Natural killer cell (primary cell): ENCODE data around the gene CRB2. TPM values are rescaled to one million over a fixed set of nuclear protein-coding genes. Genes with fewer than 3 reads are reported as not detected.

Source experiments
- ATAC-seq, 3 donors: fragments of 150-1000 bp in 2 of 3; fragments of 200-7000 bp in 1 of 3; cut with Tn5 transposase; 1 replicate in 1 of 3; 2 replicates in 2 of 3; pipeline ENCODE4 v1.10.0; 2021; ENCODE audit warnings: mild to moderate bottlenecking in 2 of 3, moderate library complexity in 2 of 3
- DNase-seq, 2 donors: peaks; one replicate each; pipeline versions ENCODE4 v3.0.0 to v3.0.0-alpha.2; 2013 to 2021; ENCODE audit warnings: mixed read lengths in 1 of 2
- H3K27ac ChIP-seq: one replicate; pipeline ENCODE4 v1.5.1; 2013; ENCODE audit warnings: mild to moderate bottlenecking, low read length
- H3K27me3 ChIP-seq: one replicate; pipeline ENCODE4 v1.6.1; 2013; ENCODE audit warnings: low read length; ENCODE audit not compliant: control insufficient read depth, insufficient read depth
- H3K36me3 ChIP-seq: one replicate; pipeline ENCODE4 v1.6.1; 2013; ENCODE audit warnings: low read length; ENCODE audit not compliant: control insufficient read depth, insufficient read depth
- H3K4me1 ChIP-seq: one replicate; pipeline ENCODE4 v1.6.1; 2013; ENCODE audit warnings: low read length; ENCODE audit not compliant: control insufficient read depth, insufficient read depth
- H3K4me3 ChIP-seq: one replicate; pipeline ENCODE4 v1.5.1; 2013; ENCODE audit warnings: low read length
- H3K9me3 ChIP-seq: one replicate; pipeline ENCODE4 v1.6.1; 2013; ENCODE audit warnings: low read length; ENCODE audit not compliant: control insufficient read depth, insufficient read depth
- H3K27ac Mint-ChIP-seq, 2 donors: one replicate each; pipeline ENCODE4 v1.8.0; 2022; ENCODE audit warnings: mild to moderate bottlenecking in 2 of 2, mixed read lengths in 2 of 2, moderate library complexity in 1 of 2
- H3K27me3 Mint-ChIP-seq, 2 donors: one replicate each; pipeline ENCODE4 v1.8.0; 2022; ENCODE audit warnings: low read depth in 2 of 2, mixed read lengths in 2 of 2
- H3K36me3 Mint-ChIP-seq: one replicate; pipeline ENCODE4 v1.8.0; 2022; ENCODE audit warnings: mixed read lengths
- H3K4me1 Mint-ChIP-seq, 2 donors: one replicate each; pipeline ENCODE4 v1.8.0; 2022; ENCODE audit warnings: mixed read lengths in 2 of 2
- H3K4me3 Mint-ChIP-seq: one replicate; pipeline ENCODE4 v1.8.0; 2022; ENCODE audit warnings: mild to moderate bottlenecking, moderate library complexity, mixed read lengths
- H3K9me3 Mint-ChIP-seq, 2 donors: one replicate each; pipeline ENCODE4 v1.8.0; 2022; ENCODE audit warnings: mixed read lengths in 2 of 2
- WGBS: methylation state at CpG from one replicate; pipeline ENCODE4 v1.1.7; 2013; ENCODE audit warnings: missing lambda C conversion rate; ENCODE audit not compliant: insufficient coverage; 5-methylcytosine and 5-hydroxymethylcytosine counted together
- intact Hi-C: fragments of 100-400 bp; cut with micrococcal nuclease; formaldehyde crosslinking; loops from one replicate; pipeline ENCODE4 v1.14.2; 2022
- total RNA-seq, 4 donors: library from RNA; stranded (reverse); fragments of 120-200 nt in 1 of 4; gene quantifications; one replicate each; pipeline versions ENCODE4 v1.2.3 to v1.2.4, GENCODE V29; 2013 to 2022
- TF ChIP-seq, protein P1 (sequence below): fragments of 200-600 bp; IDR thresholded peaks from one replicate; pipeline ENCODE4 v1.8.0; 2022; ENCODE audit warnings: antibody characterized with exemption

Gene CRB2
- total RNA-seq, 3 donors from 2014 or later (not counting 1 experiment from before 2014, with no cell fraction given): not detected

DNA sequence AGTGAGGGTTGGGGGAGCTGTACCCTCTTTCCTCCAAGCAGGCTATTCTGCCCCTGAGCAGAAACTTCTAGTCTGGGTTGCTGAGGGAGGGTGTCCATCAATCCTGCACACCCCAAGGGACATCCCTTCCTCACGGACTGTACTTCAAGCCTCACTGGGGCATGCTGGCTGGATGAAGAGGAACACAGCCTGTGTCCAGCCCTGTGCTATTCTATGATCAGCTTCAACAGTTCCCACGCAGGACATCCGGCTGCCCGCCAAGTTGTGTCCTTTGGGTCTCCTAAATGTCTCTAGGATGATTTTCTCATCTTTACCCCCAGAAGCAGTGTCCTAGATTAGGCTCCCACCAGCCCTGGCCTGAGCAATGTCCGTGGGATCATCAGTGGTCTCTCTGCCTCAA, 68.1 kb downstream of the CRB2 start:
- Histone ChIP-seq H3K36me3 (no peaks in the 10 kb centered on the region), H3K4me1 (no peaks in the 10 kb centered on the region), H3K9me3 (no peaks in the 10 kb centered on the region), H3K4me3 (no peak overlapping the region), H3K27ac (no peak overlapping the region), H3K27me3 (no peaks in the 10 kb centered on the region)
- ATAC-seq (no peak), DNase-seq (no peak)
- TF ChIP-seq, protein P1, sequence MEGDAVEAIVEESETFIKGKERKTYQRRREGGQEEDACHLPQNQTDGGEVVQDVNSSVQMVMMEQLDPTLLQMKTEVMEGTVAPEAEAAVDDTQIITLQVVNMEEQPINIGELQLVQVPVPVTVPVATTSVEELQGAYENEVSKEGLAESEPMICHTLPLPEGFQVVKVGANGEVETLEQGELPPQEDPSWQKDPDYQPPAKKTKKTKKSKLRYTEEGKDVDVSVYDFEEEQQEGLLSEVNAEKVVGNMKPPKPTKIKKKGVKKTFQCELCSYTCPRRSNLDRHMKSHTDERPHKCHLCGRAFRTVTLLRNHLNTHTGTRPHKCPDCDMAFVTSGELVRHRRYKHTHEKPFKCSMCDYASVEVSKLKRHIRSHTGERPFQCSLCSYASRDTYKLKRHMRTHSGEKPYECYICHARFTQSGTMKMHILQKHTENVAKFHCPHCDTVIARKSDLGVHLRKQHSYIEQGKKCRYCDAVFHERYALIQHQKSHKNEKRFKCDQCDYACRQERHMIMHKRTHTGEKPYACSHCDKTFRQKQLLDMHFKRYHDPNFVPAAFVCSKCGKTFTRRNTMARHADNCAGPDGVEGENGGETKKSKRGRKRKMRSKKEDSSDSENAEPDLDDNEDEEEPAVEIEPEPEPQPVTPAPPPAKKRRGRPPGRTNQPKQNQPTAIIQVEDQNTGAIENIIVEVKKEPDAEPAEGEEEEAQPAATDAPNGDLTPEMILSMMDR: no peak
- intact Hi-C loops: no loop called here
- no peak overlapping the region for H3K27ac Mint-ChIP-seq
- no peak overlapping the region for H3K4me3 Mint-ChIP-seq
- no peaks in the 10 kb centered on the region for H3K36me3 Mint-ChIP-seq
- H3K9me3 Mint-ChIP-seq: no peaks in the 10 kb centered on the region
- H3K27me3 Mint-ChIP-seq: no peaks in the 10 kb centered on the region
- no peaks in the 10 kb centered on the region for H3K4me1 Mint-ChIP-seq
- WGBS: 98% methylated on average over 5 of the region's 5 CpGs

DNA sequence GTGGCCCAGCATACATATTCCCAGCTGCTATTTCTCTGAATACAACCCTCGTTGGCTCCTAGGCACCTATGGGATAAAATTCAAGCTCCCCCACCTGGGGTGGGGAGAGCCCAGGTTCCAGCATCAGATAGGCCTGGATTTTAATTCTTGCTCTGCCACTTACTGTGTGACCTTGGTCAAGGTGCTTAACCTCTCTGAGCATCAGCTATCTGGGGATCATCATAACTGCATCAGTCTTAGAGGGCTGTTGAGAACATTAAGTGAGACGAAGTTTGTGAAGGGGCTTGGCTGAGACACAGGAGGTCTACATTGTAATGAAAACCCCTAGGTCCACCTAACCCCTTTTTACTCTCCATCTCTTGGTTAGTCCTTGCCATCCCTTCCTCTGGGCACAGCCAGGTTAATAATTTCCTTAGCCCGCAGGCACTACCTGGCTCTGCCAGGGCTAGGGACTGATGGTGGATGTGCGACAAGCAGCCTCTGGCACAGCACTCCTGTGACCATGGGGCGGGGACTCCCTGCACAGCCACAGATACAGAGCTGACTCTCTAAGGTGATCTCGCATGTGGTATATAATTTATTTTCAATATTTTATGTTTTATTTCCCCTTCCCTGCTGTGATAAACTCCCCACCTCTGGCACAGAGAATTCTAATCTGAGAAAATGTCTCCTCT, 68.7 kb downstream of the CRB2 start:
- H3K36me3 ChIP-seq: no peaks in the 10 kb centered on the region
- Mint-ChIP-seq H3K9me3 (no peaks in the 10 kb centered on the region), H3K4me1 (no peaks in the 10 kb centered on the region), H3K36me3 (no peaks in the 10 kb centered on the region), H3K4me3 (no peak overlapping the region), H3K27me3 (no peaks in the 10 kb centered on the region), H3K27ac (no peak overlapping the region)
- no peak overlapping the region for H3K27ac ChIP-seq
- 98% methylated on average over 5 of the region's 6 CpGs for WGBS
- no peaks in the 10 kb centered on the region for H3K9me3 ChIP-seq
- no peaks in the 10 kb centered on the region for H3K4me1 ChIP-seq
- intact Hi-C loops: no loop called here
- no peak overlapping the region for H3K4me3 ChIP-seq
- TF ChIP-seq, protein P1: no peak
- no peaks in the 10 kb centered on the region for H3K27me3 ChIP-seq
- DNase-seq (no peak), ATAC-seq (no peak)

DNA sequence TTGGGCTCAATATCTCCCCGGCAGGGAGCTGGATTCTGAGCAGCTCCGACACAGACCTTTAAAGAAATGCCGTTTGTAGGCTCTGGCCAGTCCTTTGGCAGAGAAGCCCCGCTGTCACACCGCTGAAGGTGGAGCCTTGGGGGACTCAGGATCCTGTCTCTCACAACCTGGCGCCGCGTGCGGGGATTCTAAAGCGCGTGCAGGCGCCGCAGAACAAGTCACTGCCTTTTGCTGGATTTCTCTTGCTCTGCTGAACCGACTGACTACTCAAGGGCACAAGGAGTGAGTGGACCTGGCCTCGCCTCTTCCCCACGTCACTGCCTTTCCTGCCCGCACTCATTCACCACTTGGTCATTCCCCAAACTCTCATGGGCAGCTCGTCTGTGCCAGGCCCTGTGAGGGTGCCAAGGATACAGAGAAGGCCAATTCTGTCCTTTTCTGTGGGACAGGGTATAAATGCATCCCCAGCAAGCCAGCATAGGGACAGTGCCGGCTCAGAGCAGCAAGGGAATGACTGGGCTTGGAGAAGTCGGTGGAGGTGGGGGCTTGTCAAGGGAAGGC, 69.3 kb downstream of the CRB2 start:
- Mint-ChIP-seq H3K27ac (no peak overlapping the region), H3K36me3 (no peaks in the 10 kb centered on the region), H3K4me1 (no peaks in the 10 kb centered on the region), H3K4me3 (no peak overlapping the region), H3K9me3 (no peaks in the 10 kb centered on the region), H3K27me3 (no peaks in the 10 kb centered on the region)
- Histone ChIP-seq H3K36me3 (no peaks in the 10 kb centered on the region), H3K27me3 (no peaks in the 10 kb centered on the region), H3K4me1 (no peaks in the 10 kb centered on the region), H3K4me3 (no peak overlapping the region), H3K9me3 (no peaks in the 10 kb centered on the region), H3K27ac (no peak overlapping the region)
- DNase-seq (no peak), ATAC-seq (no peak)
- TF ChIP-seq, protein P1: no peak
- intact Hi-C loops: no loop called here
- WGBS: 93% methylated on average over 20 of the region's 20 CpGs
